ENCODE results near the gene WFDC2.

The WFDC2 gene

DNA sequence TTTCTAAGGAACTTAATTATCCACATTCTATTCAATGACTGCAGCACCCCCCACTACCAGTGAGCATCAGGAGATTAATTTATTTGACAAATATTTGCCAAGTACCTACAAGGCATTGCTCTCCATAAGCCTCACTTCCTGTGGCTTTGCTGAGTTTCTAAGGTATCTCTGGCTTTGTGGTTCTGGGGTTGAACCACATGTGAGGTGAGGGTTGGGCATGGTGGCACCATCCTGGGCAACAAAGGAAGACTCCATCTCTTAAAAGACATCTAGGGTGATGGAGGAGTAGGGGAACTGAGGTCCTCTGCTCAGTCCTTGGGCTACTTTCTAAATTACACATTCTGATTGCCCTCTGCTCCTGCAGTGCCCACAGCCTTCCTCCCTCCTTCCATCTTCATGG lies 25.5 kb upstream of the WFDC2 start (continued):
- no peak for TF ChIP-seq ZNF366 (tag by site-specific recombination; conservative IDR thresholded peaks at IDR 0.05)
- no peak for TF ChIP-seq ZBTB7A (tag by site-specific recombination; IDR thresholded peaks at IDR 0.05; ENCODE audit: low read depth)

DNA sequence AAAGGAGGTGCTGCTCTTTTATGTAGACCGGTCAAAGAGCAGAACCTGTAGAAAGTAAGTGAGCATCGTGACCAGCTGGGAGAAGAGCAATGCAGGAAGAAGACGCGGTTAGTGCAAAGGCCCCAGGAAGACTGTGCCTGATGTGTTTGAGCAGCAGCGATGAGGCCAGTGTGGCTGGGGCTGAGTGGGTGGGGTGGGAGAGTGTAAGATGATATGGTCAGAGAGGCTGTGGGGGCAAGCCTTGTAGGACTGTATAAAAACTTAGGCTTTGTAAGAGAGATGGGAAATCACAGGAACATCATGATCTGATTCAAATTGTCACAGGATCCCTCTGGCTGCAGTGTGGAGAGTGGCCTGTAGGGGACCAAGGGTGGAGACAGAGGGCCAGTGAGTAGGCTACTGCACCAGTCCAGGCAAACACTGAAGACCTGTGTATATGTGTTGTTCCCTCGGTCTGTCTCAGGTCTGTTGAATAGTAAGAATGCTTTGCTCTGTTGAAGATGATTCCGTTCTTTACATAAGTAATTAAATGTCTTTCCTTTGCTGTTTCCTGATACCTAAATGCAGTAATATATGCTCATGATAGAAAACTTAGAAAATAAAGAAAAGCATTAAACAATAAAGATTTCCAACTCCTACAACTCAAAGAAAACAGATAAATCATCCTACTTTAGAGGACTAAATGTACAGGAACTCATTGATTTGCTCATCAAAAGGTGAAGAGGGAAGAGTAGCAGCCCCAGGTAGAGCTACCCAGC lies 23.6 kb upstream of the WFDC2 start:
- no peak for TF ChIP-seq SCRT2 (tag by site-specific recombination; IDR thresholded peaks at IDR 0.05)
- TF ChIP-seq ZFP41 (tag by site-specific recombination; IDR thresholded peaks at IDR 0.05; ENCODE audit: borderline replicate concordance): no peak
- peak; percentile 66 for TF ChIP-seq ZFHX2 (tag by site-specific recombination; conservative IDR thresholded peaks at IDR 0.05)
- TF ChIP-seq, protein P1, sequence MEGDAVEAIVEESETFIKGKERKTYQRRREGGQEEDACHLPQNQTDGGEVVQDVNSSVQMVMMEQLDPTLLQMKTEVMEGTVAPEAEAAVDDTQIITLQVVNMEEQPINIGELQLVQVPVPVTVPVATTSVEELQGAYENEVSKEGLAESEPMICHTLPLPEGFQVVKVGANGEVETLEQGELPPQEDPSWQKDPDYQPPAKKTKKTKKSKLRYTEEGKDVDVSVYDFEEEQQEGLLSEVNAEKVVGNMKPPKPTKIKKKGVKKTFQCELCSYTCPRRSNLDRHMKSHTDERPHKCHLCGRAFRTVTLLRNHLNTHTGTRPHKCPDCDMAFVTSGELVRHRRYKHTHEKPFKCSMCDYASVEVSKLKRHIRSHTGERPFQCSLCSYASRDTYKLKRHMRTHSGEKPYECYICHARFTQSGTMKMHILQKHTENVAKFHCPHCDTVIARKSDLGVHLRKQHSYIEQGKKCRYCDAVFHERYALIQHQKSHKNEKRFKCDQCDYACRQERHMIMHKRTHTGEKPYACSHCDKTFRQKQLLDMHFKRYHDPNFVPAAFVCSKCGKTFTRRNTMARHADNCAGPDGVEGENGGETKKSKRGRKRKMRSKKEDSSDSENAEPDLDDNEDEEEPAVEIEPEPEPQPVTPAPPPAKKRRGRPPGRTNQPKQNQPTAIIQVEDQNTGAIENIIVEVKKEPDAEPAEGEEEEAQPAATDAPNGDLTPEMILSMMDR (tag by site-specific recombination; IDR thresholded peaks at IDR 0.05): 0 out of 2 replicates have a peak, but pooled peaks have one; percentile 42
- TF ChIP-seq, protein P2, sequence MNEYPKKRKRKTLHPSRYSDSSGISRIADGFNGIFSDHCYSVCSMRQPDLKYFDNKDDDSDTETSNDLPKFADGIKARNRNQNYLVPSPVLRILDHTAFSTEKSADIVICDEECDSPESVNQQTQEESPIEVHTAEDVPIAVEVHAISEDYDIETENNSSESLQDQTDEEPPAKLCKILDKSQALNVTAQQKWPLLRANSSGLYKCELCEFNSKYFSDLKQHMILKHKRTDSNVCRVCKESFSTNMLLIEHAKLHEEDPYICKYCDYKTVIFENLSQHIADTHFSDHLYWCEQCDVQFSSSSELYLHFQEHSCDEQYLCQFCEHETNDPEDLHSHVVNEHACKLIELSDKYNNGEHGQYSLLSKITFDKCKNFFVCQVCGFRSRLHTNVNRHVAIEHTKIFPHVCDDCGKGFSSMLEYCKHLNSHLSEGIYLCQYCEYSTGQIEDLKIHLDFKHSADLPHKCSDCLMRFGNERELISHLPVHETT (tag by site-specific recombination; IDR thresholded peaks at IDR 0.05): no peak
- TF ChIP-seq, protein P3, sequence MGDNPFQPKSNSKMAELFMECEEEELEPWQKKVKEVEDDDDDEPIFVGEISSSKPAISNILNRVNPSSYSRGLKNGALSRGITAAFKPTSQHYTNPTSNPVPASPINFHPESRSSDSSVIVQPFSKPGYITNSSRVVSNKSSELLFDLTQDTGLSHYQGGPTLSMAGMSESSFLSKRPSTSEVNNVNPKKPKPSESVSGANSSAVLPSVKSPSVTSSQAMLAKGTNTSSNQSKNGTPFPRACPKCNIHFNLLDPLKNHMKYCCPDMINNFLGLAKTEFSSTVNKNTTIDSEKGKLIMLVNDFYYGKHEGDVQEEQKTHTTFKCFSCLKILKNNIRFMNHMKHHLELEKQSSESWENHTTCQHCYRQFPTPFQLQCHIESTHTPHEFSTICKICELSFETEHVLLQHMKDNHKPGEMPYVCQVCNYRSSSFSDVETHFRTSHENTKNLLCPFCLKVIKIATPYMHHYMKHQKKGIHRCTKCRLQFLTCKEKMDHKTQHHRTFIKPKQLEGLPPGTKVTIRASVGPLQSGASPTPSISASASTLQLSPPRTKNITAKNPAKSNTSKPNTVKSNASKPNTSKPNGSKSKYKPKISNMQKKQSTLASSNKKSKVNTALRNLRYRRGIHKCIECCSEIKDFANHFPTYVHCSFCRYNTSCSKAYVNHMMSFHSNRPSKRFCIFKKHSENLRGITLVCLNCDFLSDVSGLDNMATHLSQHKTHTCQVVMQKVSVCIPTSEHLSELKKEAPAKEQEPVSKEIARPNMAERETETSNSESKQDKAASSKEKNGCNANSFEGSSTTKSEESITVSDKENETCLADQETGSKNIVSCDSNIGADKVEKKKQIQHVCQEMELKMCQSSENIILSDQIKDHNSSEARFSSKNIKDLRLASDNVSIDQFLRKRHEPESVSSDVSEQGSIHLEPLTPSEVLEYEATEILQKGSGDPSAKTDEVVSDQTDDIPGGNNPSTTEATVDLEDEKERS (tag by site-specific recombination; IDR thresholded peaks at IDR 0.05): no peak
- no peak for TF ChIP-seq ZNF112 (tag by site-specific recombination; IDR thresholded peaks at IDR 0.05)
- TF ChIP-seq GFI1B (tag by site-specific recombination; IDR thresholded peaks at IDR 0.05): no peak
- TF ChIP-seq ZNF138 (tag by site-specific recombination; IDR thresholded peaks at IDR 0.05; ENCODE audit: borderline replicate concordance): no peak
- TF ChIP-seq ZNF175 (tag by site-specific recombination; IDR thresholded peaks at IDR 0.05): no peak
- TF ChIP-seq EGR2 (tag by site-specific recombination; IDR thresholded peaks at IDR 0.05; ENCODE audit: low read depth): peak; percentile 78
- no peak for TF ChIP-seq KLF1 (tag by site-specific recombination; IDR thresholded peaks at IDR 0.05)
- H3K27ac ChIP-seq (ENCODE audit: extremely low read depth, low read depth, low read length): no peak overlapping the region
- H3K4me1 ChIP-seq (ENCODE audit: control insufficient read depth, insufficient read depth, low read length): no peaks in the 10 kb centered on the region
- no peak overlapping the region for H3K4me3 ChIP-seq (ENCODE audit: low read depth, low read length)
- no peaks in the 10 kb centered on the region for H3K36me3 ChIP-seq (ENCODE audit: control insufficient read depth in 2 of 2, insufficient read depth in 1 of 2, low read length in 2 of 2)
- ChIA-PET POLR2A (no interaction called here), CTCF (interaction anchor here (0.6 to 2.5 kb wide), 9 partner anchors 9 to 349 kb away, joined by 3 to 19 read pairs (median 3); partner anchors contain the start of gene SYS1)
- H3K9me3 ChIP-seq (ENCODE audit: control insufficient read depth, insufficient read depth, low read depth, low read length): no peaks in the 10 kb centered on the region

DNA sequence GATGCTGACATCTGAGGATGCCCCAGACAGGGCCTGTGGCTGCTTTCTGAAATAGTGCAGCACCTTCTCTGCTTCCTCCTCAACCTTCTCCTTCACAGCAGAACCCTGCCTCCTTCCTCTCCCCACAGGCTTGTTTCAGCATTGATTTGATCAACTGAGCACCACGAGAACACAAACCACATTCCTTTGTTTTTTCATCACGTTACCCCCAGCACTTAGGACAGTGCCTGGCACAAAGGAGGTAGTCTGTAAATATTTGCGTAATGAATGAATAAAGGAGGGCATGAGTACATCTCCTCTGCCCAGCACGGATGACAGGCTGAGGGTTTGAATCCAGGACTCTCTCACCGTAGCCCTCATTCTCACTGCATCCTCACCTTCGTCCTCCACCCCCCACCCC lies 21.3 kb upstream of the WFDC2 start:
- Histone ChIP-seq H3K4me3 (ENCODE audit: low read depth, low read length) (no peak overlapping the region), H3K4me1 (ENCODE audit: control insufficient read depth, insufficient read depth, low read length) (no peaks in the 10 kb centered on the region), H3K36me3 (ENCODE audit: control insufficient read depth in 2 of 2, insufficient read depth in 1 of 2, low read length in 2 of 2) (no peaks in the 10 kb centered on the region), H3K27ac (ENCODE audit: extremely low read depth, low read depth, low read length) (no peak overlapping the region), H3K9me3 (ENCODE audit: control insufficient read depth, insufficient read depth, low read depth, low read length) (no peaks in the 10 kb centered on the region)
- CTCF ChIA-PET: interaction anchor here (7.9 kb wide), 1 partner anchor 10 kb away, joined by 90 read pairs; no protein-coding TSS in a partner anchor
- POLR2A ChIA-PET: no interaction called here
- TF ChIP-seq, protein P2 (tag by site-specific recombination; IDR thresholded peaks at IDR 0.05): no peak
- TF ChIP-seq, protein P1 (tag by site-specific recombination; IDR thresholded peaks at IDR 0.05): no peak
- TF ChIP-seq, protein P4, sequence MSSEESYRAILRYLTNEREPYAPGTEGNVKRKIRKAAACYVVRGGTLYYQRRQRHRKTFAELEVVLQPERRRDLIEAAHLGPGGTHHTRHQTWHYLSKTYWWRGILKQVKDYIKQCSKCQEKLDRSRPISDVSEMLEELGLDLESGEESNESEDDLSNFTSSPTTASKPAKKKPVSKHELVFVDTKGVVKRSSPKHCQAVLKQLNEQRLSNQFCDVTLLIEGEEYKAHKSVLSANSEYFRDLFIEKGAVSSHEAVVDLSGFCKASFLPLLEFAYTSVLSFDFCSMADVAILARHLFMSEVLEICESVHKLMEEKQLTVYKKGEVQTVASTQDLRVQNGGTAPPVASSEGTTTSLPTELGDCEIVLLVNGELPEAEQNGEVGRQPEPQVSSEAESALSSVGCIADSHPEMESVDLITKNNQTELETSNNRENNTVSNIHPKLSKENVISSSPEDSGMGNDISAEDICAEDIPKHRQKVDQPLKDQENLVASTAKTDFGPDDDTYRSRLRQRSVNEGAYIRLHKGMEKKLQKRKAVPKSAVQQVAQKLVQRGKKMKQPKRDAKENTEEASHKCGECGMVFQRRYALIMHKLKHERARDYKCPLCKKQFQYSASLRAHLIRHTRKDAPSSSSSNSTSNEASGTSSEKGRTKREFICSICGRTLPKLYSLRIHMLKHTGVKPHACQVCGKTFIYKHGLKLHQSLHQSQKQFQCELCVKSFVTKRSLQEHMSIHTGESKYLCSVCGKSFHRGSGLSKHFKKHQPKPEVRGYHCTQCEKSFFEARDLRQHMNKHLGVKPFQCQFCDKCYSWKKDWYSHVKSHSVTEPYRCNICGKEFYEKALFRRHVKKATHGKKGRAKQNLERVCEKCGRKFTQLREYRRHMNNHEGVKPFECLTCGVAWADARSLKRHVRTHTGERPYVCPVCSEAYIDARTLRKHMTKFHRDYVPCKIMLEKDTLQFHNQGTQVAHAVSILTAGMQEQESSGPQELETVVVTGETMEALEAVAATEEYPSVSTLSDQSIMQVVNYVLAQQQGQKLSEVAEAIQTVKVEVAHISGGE (tag by site-specific recombination; conservative IDR thresholded peaks at IDR 0.05; ENCODE audit: low read depth): no peak
- TF ChIP-seq ZNF521 (tag by site-specific recombination; IDR thresholded peaks at IDR 0.05): no peak
- no peak for TF ChIP-seq SETDB1 (IDR thresholded peaks at IDR 0.05; ENCODE audit: insufficient read length, low read length)
